GM23338 (cell line): ENCODE results near the gene FBXL2.

Experiments
- CREB1 ChIP-seq: fragments of 250-450 bp; sonication (Bioruptor Pico); IDR thresholded peaks from 2 replicates; pipeline ENCODE4 v1.5.0; 2020; ENCODE audit warnings: low read depth, mild to moderate bottlenecking, moderate library complexity
- EZH2 ChIP-seq: fragments of 200-600 bp; sonication (generic); IDR thresholded peaks from one replicate; pipeline ENCODE4 v1.8.0; 2017; ENCODE audit warnings: antibody characterized with exemption, mild to moderate bottlenecking, low read depth; ENCODE audit not compliant: unreplicated experiment
- EZH2phosphoT487 ChIP-seq: fragments of 200-600 bp; sonication (generic); IDR thresholded peaks from one replicate; pipeline ENCODE4 v1.8.1; 2018; ENCODE audit warnings: antibody characterized with exemption; ENCODE audit not compliant: unreplicated experiment
- JUNB ChIP-seq: IDR thresholded peaks from one replicate; pipeline ENCODE4 v1.6.1; 2016; ENCODE audit warnings: antibody characterized with exemption; ENCODE audit not compliant: unreplicated experiment
- POLR2AphosphoS5 ChIP-seq: IDR thresholded peaks from 2 replicates; pipeline ENCODE4 v1.6.1; 2016; ENCODE audit warnings: antibody characterized with exemption, low read depth
- ZNF114 ChIP-seq: fragments of 250-450 bp; sonication (Bioruptor Pico); IDR thresholded peaks from 2 replicates; pipeline ENCODE4 v1.5.0; 2020; ENCODE audit warnings: mild to moderate bottlenecking, moderate library complexity
- ZNF331 ChIP-seq: fragments of 250-450 bp; sonication (Bioruptor Pico); IDR thresholded peaks from 2 replicates; pipeline ENCODE4 v1.5.0; 2020; ENCODE audit warnings: low read depth, mild to moderate bottlenecking, moderate library complexity
- TF ChIP-seq, protein P1 (sequence below), 2 experiments: fragments of 200-600 bp in 1 of 2; sonication (generic) in 1 of 2; conservative IDR thresholded peaks; 2 replicates each; pipeline versions ENCODE4 v1.5.1 to v1.6.1; 2016 to 2017; ENCODE audit warnings: antibody characterized with exemption in 2 of 2, low read depth in 2 of 2, mild to moderate bottlenecking in 2 of 2, moderate library complexity in 1 of 2
- TF ChIP-seq, protein P2 (sequence below): IDR thresholded peaks from one replicate; pipeline ENCODE4 v1.6.1; 2018; ENCODE audit warnings: antibody characterized with exemption; ENCODE audit not compliant: unreplicated experiment
- TF ChIP-seq, protein P3 (sequence below): IDR thresholded peaks from 2 replicates; pipeline ENCODE4 v1.6.1; 2016; ENCODE audit warnings: antibody characterized with exemption
- TF ChIP-seq, protein P4 (sequence below): fragments of 250-450 bp; sonication (Bioruptor Pico); IDR thresholded peaks from 2 replicates; pipeline ENCODE4 v1.5.0; 2020; ENCODE audit warnings: mild to moderate bottlenecking, moderate library complexity

DNA sequence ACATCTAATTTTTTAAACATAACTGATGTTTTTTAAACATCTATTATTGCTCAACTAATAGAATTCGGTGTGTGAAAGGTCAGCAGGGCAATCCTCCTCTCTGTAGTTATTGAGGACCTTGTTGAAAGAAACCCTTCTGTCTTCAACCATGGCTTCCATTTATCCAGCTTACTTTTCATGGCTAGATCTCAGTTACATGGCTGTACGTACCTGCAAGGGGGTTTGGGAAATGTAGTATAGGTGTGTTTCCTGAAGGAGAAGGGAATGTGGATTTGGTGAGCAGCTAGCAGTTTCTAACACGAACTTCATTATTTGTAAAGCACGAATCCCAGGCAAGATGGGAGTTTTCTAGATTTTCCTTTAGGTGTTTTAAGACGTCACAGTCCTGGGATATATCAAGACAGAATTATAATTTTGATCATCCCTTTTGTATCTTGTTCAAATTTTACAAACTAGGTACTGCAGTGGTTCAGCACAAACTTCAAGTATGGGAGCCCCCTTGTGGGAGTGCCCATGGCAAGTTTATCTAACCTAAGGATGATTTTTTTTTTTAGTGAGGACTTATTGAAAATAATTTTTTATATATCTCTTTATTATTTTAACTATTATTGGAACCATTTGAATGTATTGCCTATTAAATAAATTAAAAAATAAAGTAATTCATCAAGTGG is 41.6 kb downstream of the FBXL2 start:
- TF ChIP-seq EZH2phosphoT487 (no peak), POLR2AphosphoS5 (no peak), EZH2 (no peak), JUNB (no peak), CREB1 (no peak), ZNF114 (CRISPR knock-in tag) (no peak), ZNF331 (CRISPR knock-in tag) (no peak)
- TF ChIP-seq, protein P1, sequence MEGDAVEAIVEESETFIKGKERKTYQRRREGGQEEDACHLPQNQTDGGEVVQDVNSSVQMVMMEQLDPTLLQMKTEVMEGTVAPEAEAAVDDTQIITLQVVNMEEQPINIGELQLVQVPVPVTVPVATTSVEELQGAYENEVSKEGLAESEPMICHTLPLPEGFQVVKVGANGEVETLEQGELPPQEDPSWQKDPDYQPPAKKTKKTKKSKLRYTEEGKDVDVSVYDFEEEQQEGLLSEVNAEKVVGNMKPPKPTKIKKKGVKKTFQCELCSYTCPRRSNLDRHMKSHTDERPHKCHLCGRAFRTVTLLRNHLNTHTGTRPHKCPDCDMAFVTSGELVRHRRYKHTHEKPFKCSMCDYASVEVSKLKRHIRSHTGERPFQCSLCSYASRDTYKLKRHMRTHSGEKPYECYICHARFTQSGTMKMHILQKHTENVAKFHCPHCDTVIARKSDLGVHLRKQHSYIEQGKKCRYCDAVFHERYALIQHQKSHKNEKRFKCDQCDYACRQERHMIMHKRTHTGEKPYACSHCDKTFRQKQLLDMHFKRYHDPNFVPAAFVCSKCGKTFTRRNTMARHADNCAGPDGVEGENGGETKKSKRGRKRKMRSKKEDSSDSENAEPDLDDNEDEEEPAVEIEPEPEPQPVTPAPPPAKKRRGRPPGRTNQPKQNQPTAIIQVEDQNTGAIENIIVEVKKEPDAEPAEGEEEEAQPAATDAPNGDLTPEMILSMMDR (conservative IDR thresholded peaks at IDR 0.05; ENCODE audit: low read depth in 2 of 2), result peak; percentile 49 to 54
- TF ChIP-seq, protein P2, sequence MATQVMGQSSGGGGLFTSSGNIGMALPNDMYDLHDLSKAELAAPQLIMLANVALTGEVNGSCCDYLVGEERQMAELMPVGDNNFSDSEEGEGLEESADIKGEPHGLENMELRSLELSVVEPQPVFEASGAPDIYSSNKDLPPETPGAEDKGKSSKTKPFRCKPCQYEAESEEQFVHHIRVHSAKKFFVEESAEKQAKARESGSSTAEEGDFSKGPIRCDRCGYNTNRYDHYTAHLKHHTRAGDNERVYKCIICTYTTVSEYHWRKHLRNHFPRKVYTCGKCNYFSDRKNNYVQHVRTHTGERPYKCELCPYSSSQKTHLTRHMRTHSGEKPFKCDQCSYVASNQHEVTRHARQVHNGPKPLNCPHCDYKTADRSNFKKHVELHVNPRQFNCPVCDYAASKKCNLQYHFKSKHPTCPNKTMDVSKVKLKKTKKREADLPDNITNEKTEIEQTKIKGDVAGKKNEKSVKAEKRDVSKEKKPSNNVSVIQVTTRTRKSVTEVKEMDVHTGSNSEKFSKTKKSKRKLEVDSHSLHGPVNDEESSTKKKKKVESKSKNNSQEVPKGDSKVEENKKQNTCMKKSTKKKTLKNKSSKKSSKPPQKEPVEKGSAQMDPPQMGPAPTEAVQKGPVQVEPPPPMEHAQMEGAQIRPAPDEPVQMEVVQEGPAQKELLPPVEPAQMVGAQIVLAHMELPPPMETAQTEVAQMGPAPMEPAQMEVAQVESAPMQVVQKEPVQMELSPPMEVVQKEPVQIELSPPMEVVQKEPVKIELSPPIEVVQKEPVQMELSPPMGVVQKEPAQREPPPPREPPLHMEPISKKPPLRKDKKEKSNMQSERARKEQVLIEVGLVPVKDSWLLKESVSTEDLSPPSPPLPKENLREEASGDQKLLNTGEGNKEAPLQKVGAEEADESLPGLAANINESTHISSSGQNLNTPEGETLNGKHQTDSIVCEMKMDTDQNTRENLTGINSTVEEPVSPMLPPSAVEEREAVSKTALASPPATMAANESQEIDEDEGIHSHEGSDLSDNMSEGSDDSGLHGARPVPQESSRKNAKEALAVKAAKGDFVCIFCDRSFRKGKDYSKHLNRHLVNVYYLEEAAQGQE, result no peak
- TF ChIP-seq, protein P3, sequence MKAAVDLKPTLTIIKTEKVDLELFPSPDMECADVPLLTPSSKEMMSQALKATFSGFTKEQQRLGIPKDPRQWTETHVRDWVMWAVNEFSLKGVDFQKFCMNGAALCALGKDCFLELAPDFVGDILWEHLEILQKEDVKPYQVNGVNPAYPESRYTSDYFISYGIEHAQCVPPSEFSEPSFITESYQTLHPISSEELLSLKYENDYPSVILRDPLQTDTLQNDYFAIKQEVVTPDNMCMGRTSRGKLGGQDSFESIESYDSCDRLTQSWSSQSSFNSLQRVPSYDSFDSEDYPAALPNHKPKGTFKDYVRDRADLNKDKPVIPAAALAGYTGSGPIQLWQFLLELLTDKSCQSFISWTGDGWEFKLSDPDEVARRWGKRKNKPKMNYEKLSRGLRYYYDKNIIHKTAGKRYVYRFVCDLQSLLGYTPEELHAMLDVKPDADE, result no peak
- TF ChIP-seq, protein P4, sequence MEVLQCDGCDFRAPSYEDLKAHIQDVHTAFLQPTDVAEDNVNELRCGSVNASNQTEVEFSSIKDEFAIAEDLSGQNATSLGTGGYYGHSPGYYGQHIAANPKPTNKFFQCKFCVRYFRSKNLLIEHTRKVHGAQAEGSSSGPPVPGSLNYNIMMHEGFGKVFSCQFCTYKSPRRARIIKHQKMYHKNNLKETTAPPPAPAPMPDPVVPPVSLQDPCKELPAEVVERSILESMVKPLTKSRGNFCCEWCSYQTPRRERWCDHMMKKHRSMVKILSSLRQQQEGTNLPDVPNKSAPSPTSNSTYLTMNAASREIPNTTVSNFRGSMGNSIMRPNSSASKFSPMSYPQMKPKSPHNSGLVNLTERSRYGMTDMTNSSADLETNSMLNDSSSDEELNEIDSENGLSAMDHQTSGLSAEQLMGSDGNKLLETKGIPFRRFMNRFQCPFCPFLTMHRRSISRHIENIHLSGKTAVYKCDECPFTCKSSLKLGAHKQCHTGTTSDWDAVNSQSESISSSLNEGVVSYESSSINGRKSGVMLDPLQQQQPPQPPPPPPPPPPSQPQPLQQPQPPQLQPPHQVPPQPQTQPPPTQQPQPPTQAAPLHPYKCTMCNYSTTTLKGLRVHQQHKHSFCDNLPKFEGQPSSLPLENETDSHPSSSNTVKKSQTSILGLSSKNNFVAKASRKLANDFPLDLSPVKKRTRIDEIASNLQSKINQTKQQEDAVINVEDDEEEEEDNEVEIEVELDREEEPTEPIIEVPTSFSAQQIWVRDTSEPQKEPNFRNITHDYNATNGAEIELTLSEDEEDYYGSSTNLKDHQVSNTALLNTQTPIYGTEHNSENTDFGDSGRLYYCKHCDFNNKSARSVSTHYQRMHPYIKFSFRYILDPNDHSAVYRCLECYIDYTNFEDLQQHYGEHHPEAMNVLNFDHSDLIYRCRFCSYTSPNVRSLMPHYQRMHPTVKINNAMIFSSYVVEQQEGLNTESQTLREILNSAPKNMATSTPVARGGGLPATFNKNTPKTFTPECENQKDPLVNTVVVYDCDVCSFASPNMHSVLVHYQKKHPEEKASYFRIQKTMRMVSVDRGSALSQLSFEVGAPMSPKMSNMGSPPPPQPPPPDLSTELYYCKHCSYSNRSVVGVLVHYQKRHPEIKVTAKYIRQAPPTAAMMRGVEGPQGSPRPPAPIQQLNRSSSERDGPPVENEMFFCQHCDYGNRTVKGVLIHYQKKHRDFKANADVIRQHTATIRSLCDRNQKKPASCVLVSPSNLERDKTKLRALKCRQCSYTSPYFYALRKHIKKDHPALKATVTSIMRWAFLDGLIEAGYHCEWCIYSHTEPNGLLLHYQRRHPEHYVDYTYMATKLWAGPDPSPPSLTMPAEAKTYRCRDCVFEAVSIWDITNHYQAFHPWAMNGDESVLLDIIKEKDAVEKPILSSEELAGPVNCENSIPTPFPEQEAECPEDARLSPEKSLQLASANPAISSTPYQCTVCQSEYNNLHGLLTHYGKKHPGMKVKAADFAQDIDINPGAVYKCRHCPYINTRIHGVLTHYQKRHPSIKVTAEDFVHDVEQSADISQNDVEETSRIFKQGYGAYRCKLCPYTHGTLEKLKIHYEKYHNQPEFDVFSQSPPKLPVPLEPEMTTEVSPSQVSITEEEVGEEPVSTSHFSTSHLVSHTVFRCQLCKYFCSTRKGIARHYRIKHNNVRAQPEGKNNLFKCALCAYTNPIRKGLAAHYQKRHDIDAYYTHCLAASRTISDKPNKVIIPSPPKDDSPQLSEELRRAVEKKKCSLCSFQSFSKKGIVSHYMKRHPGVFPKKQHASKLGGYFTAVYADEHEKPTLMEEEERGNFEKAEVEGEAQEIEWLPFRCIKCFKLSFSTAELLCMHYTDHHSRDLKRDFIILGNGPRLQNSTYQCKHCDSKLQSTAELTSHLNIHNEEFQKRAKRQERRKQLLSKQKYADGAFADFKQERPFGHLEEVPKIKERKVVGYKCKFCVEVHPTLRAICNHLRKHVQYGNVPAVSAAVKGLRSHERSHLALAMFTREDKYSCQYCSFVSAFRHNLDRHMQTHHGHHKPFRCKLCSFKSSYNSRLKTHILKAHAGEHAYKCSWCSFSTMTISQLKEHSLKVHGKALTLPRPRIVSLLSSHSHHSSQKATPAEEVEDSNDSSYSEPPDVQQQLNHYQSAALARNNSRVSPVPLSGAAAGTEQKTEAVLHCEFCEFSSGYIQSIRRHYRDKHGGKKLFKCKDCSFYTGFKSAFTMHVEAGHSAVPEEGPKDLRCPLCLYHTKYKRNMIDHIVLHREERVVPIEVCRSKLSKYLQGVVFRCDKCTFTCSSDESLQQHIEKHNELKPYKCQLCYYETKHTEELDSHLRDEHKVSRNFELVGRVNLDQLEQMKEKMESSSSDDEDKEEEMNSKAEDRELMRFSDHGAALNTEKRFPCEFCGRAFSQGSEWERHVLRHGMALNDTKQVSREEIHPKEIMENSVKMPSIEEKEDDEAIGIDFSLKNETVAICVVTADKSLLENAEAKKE, result no peak
